GM18870 (cell line): ENCODE measurements around the gene ITGA3.

Source experiments
- ATAC-seq: cut with Tn5 transposase; IDR thresholded peaks from one replicate; pipeline ENCODE4 v1.9.1; 2021; ENCODE audit warnings: moderate library complexity; ENCODE audit not compliant: unreplicated experiment

ITGA3 gene

DNA sequence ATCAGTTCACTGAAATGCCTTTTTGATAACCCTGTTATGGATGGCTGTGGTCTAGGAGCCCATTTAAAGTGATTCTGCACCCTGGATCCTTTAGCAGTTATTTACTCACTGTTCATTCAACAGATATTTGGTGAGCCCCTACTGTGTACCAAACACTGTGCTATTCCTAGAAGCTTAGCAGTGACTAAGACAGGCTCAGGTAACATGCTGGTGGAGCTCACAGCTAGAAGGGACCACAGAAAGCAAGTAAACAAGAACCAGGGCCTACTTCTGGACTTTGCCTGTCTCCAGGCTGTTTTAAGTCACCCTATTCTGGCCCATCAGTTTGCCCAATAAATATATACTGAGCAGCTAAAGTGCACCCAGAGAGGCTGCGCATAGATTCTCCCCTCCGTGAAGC, 11.1 kb downstream of the ITGA3 start:
- no peak for ATAC-seq

DNA sequence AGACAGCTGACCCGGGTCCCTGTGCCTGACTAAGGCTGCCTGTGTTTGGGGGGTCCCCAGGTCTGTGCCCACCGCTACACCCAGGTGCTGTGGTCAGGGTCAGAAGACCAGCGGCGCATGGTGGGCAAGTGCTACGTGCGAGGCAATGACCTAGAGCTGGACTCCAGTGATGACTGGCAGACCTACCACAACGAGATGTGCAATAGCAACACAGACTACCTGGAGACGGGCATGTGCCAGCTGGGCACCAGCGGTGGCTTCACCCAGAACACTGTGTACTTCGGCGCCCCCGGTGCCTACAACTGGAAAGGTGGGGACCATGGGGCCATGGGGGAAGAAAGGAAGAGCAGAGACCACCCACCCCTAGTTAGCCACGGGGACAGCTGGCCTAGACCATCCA, 12.1 kb downstream of the ITGA3 start:
- no peak for ATAC-seq

DNA sequence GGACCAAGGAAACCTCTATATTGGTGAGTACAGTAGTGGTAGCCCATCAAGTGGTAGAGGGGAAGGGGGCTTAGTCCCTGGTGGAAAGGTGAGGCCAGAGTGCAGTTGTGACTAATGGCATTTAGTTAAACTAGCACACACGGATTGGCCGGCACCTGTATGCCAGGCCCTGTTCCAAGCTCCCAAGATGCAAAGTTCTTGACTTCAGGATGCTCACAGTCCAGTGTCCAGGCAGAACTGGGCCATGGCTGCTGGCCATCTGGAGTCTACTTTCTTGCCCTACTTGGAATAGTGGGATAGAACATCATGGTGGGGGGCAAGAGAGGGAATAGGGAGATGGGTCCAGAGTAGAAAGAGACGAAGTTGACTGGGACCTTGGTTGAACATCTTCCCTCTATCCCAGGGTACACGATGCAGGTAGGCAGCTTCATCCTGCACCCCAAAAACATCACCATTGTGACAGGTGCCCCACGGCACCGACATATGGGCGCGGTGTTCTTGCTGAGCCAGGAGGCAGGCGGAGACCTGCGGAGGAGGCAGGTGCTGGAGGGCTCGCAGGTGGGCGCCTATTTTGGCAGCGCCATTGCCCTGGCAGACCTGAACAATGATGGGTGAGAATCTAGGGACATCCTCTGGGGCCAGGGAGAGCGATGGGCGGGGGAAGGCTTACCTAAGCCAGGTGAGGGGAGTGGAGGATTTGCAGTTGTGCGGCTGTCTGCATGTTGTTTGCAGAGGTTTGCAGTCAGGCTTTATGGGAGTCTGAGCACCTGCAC, 15.2 kb downstream of the ITGA3 start:
- ATAC-seq = no peak

DNA sequence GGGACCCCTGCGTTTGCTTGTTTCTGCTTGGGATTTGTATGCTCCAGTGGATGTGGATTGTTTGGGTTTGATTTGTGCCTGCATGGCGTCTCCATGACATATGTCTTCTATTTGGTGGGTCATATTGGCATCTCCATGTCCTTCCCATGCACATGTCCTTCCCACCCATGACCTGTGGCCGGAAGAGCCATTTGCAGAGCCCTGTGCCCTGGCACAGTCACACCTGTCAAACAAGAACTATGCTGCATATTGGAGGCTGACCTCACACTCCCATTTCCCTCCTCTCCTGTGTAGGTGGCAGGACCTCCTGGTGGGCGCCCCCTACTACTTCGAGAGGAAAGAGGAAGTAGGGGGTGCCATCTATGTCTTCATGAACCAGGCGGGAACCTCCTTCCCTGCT, 15.8 kb downstream of the ITGA3 start:
- ATAC-seq = no peak

DNA sequence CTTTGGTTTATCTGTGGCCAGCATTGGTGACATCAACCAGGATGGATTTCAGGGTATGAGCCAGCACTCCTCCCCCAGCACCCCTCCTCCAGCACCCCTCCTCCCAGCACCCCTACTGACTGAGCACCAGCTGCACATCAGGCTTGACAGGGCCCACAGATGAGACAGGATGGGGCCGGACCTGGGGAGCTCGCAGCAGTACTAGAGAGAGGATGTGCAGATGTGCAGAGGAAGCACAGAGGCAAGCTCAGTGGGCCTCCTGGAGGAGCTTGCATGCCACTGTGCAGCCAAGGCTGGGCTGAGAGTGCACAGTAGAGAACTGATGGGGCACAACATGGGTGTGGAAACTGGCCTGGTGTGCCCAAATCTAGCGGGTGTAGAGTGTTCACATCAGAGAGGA, 16.2 kb downstream of the ITGA3 start:
- no peak for ATAC-seq

DNA sequence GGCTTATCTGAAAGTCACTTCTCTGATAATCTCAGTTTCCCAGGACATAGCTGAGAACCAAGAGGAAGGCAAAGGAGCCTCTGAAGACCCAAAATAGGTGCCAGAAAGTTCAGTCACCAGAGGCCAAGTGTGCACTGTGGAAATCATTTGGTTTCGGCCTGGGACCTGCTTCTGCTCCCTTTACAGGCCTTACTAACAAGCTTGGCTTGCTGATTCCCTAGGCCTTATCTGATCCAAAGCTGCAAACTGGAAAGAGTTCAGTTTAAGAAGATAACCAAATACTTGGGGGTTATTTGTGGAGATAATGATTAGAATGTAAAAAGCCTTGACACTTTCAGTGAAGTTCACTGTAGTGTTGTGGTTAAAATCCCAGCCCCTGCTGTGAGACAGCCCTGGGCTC, 17.0 kb downstream of the ITGA3 start:
- ATAC-seq = no peak

DNA sequence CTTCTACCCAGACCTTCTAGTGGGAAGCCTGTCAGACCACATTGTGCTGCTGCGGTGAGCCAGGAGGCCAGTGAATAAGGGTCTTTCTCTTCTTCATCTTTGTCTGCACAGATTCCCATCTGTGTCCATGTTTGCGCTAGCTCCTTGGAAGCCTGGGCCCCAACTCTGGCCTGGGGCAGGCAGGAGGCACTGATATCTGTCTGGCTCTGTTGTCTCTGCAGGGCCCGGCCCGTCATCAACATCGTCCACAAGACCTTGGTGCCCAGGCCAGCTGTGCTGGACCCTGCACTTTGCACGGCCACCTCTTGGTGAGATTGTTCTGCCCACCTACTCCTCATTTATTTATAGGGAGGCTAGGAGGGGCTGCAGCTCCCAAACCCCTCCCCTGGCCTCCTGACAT, 18.3 kb downstream of the ITGA3 start:
- no peak for ATAC-seq

DNA sequence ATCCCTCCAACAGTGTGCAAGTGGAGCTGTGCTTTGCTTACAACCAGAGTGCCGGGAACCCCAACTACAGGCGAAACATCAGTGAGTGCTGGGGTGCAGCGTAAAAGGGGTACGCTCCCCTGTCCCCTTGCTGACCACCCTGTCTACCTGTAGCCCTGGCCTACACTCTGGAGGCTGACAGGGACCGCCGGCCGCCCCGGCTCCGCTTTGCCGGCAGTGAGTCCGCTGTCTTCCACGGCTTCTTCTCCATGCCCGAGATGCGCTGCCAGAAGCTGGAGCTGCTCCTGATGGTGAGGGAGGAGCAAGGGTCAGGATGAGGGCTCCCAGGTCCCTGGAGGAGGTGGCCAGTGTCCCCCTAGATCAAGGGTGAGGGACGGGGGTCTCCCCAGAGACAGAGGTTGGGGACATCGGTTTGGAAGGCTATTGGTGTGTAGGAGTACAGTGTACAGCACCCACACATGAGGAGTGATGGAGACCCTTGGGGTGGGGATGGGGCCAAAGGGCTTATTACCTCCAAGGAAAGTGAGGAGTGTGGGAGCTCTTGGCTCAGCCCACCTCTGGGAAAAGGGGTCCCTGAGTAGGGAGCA, 19.6 kb downstream of the ITGA3 start:
- ATAC-seq = no peak

DNA sequence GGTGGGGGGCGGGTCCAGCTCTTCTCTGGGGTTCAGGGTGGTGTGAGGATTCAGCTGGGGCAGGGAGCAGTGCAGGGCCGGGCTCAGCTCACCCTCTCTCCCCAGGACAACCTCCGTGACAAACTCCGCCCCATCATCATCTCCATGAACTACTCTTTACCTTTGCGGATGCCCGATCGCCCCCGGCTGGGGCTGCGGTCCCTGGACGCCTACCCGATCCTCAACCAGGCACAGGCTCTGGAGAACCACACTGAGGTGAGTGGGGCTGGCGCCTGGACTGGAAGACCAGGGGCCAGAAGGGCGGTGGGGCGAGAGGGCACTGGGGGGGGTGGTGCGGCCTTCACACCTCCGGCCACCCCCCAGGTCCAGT, 20.3 kb downstream of the ITGA3 start:
- no peak for ATAC-seq

DNA sequence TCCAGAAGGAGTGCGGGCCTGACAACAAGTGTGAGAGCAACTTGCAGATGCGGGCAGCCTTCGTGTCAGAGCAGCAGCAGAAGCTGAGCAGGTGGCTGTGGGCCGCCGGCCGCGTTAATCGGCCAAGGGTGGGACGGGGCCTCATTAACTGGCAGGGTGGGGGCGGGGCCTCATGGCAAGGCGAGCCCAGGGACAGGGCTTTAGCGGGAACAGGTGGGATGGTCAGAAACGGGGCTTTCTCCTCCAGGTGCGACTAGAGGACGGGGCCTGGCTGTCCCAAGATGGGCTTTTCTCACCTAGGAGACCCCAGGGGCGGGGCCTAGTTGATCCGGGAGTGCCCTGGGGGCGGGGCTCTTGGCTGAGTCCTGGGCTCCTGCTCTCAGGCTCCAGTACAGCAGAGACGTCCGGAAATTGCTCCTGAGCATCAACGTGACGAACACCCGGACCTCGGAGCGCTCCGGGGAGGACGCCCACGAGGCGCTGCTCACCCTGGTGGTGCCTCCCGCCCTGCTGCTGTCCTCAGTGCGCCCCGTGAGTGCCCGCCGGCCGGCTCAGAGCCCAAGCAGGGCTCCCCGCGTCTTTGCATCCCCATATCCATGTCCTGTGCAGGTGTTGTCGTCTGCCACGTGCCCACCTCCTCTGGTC, 20.8 kb downstream of the ITGA3 start:
- ATAC-seq = no peak

DNA sequence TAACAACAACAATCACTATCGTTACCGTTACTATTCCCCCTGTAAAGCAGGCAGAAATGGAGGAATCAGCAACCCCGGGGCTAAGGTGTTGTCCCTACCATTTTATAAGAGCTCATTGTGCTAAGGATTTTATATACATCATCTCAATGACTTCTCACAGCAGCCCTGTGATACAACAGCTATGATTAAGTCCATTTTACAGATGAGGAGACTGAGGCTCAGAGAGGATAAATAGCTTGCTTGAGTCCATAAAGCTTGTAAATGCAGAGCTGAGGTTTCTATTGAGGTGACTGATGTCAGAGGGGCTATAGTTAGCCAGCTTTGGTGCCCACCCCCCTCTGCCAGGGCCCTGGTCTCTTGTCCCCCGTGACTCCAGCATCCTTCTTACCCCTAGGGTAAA, 22.5 kb downstream of the ITGA3 start:
- no peak for ATAC-seq

DNA sequence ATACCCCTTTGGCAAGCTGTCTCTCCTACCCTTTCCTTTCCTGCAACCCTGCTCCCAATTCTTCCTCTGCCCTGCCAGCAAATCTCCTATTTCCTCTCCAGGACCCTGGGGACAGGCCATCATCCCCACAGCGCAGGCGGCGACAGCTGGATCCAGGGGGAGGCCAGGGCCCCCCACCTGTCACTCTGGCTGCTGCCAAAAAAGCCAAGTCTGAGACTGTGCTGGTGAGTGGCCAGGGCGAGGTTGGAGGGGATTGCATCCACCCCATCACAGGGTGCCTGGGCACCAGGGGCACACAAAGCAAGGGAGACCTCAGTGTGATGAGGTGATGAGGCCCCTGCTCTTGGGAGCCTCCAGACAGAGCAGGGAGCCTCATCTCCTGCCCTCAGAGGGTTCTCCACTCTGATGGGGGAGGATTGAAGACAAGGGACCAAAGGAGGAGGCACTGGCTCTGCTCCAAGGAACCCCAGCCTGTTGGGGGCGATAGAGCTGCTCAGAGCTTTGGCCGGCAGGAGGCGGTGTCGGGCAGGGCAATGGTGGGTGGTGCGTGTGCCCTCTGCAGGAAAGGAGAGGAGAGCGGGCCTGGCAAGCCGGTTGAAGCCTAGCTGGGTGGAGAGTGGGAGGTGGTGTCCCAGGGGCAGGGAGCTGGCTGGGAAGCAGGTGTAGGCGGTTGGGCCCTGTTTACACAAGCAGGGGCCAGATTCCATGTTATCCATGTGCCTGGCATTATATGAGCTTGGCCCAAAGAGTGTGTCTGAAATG, 23.6 kb downstream of the ITGA3 start:
- ATAC-seq = no peak

DNA sequence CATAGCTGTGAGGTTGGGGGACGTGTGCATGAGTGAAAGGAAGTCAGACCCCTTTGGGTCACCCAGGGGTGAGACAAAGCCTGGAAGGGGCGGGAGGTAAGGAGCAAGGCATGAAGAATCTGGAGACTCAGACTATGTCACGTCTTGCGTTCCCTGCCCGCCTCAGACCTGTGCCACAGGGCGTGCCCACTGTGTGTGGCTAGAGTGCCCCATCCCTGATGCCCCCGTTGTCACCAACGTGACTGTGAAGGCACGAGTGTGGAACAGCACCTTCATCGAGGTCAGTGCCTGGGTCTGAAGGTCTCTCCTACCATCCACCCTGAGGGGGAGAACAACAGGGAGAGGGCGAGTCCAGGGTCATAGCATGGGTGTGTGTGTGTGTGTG, 24.2 kb downstream of the ITGA3 start:
- ATAC-seq = no peak

DNA sequence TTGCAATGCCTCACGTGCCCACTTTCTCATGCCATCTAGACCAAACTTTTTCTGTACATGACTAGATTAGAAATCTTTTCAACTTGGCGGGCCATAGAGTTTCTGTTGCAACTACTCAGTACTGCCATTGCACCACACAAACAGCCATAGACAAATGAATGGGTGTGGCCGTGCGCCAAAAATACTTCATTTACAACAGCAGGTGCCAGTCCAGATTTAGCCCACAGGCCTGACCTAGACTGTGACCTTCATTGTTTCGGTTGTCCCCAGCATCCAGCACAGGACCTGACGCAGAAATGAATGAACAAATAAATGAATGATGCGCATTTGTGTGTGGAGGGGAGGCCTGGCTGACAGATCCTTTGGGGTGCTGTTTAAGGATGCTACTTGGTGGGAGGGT, 24.9 kb downstream of the ITGA3 start:
- no peak for ATAC-seq

DNA sequence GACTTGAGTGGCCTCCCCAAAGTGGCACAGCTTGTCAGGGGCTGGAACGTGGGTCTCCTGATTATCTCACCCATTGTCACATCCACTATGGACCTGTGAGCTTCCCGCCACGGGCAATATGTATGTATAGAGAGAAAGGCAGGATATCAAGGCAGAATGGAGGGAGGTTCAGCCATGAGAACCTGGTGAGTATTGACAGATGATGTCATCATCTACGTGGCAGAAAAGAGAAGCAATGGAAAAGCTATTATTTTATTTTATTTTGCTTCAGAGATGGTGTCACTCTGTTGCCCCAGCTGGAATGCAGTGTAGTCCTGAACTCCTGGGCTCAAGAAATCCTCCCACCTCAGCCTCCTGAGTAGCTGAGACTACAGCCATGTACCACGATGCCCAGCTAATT, 25.8 kb downstream of the ITGA3 start:
- no peak for ATAC-seq

DNA sequence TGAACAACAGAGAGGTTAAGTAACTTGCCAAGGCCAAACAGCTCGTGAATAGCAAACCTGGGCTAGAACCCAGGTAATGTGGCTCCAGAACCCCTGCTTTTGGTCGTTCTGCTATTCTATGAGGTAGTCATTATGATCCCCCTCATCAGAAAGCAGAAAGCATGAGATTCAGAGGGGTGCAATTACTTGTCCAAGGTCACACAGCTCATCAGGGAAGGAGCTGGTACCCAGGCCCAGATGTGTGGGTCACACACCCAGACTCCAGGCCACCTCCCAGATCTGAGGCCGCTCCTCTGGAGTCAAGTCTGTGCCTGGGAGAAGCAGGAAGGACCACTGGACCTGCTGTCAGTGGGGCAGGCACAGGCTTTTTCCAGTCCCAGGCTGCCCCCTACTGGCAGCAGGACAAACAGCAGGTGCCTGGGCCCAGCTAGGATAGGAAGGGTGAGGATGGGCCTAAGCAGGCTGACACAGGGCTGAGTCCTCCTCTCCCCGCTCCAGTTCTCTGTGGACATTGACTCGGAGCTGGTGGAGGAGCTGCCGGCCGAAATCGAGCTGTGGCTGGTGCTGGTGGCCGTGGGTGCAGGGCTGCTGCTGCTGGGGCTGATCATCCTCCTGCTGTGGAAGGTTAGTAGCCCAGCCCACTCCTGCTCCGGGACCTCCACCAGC, 31.5 kb downstream of the ITGA3 start:
- no peak for ATAC-seq

DNA sequence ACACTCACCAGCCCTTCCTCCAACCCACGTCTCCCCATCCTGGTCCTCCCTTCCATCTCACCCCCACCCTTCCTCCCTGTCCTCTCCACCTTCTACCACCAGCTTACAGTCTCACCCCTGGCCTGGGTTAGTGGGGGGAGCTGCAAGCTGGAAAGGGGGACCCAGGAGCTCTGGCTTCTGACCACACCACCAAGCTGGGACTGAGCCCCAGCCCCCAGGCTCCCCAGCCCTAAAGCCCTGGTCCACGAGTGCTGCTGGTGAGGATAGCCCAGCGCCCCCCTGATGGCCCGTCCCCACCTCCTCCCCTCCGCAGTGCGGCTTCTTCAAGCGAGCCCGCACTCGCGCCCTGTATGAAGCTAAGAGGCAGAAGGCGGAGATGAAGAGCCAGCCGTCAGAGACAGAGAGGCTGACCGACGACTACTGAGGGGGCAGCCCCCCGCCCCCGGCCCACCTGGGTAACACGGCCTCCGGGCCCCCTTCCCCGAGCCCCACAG, 32.0 kb downstream of the ITGA3 start:
- ATAC-seq = no peak

DNA sequence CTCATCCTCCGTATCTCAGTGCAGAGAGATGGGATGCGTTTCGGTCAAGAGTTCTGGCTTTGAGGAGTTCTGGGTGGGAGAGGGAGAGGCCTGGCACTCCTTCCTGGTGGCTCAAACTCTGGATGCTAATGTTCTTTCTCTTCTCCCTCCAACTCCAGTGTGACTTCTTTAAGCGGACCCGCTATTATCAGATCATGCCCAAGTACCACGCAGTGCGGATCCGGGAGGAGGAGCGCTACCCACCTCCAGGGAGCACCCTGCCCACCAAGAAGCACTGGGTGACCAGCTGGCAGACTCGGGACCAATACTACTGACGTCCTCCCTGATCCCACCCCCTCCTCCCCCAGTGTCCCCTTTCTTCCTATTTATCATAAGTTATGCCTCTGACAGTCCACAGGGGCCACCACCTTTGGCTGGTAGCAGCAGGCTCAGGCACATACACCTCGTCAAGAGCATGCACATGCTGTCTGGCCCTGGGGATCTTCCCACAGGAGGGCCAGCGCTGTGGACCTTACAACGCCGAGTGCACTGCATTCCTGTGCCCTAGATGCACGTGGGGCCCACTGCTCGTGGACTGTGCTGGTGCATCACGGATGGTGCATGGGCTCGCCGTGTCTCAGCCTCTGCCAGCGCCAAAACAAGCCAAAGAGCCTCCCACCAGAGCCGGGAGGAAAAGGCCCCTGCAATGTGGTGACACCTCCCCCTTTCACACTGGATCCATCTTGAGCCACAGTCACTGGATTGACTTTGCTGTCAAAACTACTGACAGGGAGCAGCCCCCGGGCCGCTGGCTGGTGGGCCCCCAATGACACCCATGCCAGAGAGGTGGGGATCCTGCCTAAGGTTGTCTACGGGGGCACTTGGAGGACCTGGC, 33.3 kb downstream of the ITGA3 start:
- no peak for ATAC-seq

DNA sequence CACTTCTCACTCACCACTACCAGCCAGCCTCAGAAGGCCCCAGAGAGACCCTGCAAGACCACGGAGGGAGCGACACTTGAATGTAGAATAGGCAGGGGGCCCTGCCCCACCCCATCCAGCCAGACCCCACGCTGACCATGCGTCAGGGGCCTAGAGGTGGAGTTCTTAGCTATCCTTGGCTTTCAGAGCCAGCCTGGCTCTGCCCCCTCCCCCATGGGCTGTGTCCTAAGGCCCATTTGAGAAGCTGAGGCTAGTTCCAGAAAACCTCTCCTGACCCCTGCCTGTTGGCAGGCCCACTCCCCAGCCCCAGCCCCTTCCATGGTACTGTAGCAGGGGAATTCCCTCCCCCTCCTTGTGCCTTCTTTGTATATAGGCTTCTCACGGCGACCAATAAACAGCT, 34.2 kb downstream of the ITGA3 start:
- no peak for ATAC-seq
